ENCODE data around the gene LY86. TPM values are rescaled to one million over a fixed set of nuclear protein-coding genes. Genes with fewer than 3 reads are reported as not detected.

Gene LY86
- polyA plus RNA-seq, 1 donor = 1.4 TPM

DNA sequence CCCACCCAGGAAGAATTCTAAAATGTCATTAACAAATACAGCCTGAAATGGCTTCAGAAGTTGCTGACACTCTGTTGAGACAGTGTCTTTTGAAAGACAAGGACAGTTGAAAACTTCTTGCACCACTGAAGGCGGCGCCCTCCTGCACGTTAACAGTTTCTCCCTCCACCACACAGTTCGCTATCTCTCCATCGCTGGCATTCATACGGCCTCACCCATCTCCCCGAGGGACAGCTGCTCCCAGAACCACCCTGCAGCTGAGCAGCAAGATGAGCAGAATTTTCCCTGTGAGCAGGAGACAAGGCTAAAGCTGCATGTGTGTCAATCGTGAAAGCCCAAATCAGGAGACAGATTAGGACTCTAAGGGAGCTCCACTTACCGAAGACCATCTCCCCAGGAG lies 113.3 kb downstream of the LY86 start:
- no peak for DNase-seq (ENCODE audit: low read depth)

DNA sequence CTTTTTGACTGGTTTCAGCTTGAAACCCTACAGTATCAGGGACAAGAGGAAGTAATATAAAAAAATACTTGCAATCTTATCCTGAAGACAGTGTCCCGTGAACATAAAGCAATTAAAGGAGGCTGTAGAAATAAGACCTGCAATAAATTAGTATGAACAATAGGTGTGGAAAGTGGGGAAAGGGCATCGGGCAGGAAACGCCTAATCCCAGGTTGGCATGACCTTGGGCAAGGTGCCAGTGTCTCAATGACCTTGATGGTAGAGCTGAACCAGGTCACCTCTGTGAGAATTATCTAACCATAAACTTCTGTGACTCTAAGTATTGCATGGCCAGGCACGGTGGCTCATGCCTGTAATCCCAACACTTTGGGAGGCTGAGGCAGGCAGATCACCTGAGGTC lies 115.2 kb downstream of the LY86 start:
- no peak for DNase-seq (ENCODE audit: low read depth)

Data from forelimb muscle (tissue), 1 donor.